Astrocyte of the cerebellum (primary cell): ENCODE measurements around the gene COL25A1.

ENCODE experiments used
- DNase-seq: peaks from one replicate; pipeline ENCODE4 v3.0.0-alpha.2; 2011; ENCODE audit warnings: low read depth
- H3K4me3 ChIP-seq: 2 replicates; pipeline ENCODE4 v1.5.1; 2011; ENCODE audit warnings: mild to moderate bottlenecking, low read depth, low read length, moderate library complexity
- in situ Hi-C: cut with HindIII; loops from 2 replicates; pipeline ENCODE4 v1.10.0; 2017; ENCODE audit warnings: low sequenced_read_pairs
- TF ChIP-seq, protein P1 (sequence below): IDR thresholded peaks from 2 replicates; pipeline ENCODE4 v1.5.1; 2012; ENCODE audit warnings: low read length, low read depth, moderate library complexity, mild to moderate bottlenecking; ENCODE audit errors: missing control alignments

The COL25A1 gene

DNA sequence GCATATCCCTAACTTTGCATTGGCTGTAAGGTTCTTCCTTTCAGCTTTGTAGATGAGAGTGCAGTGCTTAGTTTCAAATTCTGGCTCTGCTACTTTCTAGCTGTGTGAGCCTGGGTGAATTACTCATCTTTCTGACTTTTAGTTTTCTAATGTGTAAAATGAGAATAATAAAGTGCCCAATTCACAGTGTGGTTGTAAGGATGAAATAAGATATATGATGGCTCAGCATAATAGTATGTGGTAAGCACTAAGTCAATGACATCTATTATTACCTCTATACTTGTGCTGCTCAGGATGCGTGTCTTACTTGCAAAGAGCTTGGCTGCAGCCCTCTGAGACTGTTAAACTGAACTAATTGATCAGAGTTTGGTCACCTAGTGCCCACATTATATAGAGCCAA, 509.0 kb downstream of the COL25A1 start:
- in situ Hi-C loops, result no loop called here

DNA sequence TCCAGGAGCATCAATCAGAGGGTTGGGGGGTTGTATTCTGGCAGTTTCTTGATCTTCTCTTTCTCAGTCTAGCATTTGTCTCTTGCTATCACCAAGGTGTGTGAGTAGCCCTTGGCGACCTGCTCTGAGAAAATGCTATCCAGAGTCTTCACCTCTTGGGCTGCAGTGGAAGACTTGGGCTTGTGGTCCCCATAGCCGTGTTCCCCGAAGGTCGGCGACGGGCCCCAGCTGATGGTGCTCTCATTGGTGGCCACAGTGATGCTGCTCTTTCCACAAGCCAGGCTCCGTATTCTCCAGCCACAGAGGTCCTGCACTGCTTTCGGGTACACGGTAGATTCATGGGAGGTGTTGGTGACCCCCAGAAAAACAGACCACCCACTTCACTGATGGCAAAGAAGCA, 513.7 kb downstream of the COL25A1 start:
- in situ Hi-C loops, result no loop called here

More for the DNA sequence above, 509.0 kb downstream of the COL25A1 start:
- no peak overlapping the region for H3K4me3 ChIP-seq
- TF ChIP-seq, protein P1, sequence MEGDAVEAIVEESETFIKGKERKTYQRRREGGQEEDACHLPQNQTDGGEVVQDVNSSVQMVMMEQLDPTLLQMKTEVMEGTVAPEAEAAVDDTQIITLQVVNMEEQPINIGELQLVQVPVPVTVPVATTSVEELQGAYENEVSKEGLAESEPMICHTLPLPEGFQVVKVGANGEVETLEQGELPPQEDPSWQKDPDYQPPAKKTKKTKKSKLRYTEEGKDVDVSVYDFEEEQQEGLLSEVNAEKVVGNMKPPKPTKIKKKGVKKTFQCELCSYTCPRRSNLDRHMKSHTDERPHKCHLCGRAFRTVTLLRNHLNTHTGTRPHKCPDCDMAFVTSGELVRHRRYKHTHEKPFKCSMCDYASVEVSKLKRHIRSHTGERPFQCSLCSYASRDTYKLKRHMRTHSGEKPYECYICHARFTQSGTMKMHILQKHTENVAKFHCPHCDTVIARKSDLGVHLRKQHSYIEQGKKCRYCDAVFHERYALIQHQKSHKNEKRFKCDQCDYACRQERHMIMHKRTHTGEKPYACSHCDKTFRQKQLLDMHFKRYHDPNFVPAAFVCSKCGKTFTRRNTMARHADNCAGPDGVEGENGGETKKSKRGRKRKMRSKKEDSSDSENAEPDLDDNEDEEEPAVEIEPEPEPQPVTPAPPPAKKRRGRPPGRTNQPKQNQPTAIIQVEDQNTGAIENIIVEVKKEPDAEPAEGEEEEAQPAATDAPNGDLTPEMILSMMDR, result no peak
- no peak for DNase-seq

DNA sequence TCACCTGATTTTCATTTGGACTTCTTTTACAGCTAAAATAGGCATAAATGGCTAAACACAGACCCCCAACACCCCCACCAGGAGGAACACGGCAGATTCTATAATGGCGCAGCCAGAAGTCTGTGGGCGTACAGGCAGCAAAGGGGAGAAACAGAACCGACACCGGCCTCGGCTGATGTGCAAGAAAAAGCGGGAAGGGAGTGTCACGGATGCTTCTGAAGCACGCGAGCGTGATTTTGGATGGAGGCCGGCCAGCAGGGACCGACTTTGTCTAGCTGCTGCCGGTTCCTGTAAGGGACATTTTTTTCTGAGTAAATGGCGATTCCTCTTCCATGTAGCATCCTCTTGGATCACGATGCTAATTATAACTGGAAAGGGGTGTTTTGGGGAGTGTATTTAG, 514.7 kb downstream of the COL25A1 start:
- no peak for DNase-seq
- no peak overlapping the region for H3K4me3 ChIP-seq
- TF ChIP-seq, protein P1, result no peak
- in situ Hi-C loops, result no loop called here

More for the DNA sequence above, 513.7 kb downstream of the COL25A1 start:
- DNase-seq, result no peak
- no peak overlapping the region for H3K4me3 ChIP-seq
- TF ChIP-seq, protein P1, result no peak

DNA sequence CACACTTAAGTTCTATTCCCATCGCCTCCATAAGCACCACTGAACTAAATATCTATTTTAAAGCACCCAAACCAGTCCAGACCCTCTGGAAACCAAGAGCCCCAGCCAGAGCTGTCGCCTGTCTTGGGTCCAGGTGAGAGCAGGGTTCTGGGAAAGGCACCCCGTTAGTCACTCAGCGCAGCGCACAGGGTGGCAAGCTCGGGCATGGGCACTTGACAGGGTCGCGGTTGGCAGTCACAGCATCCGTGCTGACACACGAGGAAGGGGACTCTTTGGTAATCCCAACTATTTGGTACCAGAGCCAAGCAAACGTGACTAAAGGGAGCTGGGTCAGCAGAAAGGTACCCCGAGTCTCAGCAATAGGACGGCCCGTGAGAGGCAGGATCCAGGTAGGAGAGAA, 515.4 kb downstream of the COL25A1 start:
- DNase-seq, result no peak
- H3K4me3 ChIP-seq, result no peak overlapping the region
- TF ChIP-seq, protein P1, result no peak
- in situ Hi-C loops, result no loop called here

DNA sequence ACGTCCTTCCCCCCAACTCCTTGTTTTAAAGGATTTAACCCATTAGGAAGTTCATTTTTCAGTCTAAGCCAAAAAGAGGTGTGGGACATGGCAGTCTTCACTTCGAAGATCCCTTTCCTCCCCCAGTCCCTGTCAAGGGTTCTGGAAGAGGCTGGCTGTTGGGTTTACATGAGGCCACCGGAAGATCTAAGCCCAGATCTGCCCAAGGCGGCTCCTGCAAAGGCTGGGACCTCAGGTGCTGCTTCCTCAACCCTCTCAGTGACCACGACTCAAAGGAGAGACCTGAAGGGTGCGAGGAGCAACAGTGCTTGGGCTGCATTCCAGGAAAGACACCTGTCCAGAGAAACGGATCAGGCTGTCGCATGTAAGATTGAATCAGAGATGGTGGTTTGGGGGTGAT, 516.1 kb downstream of the COL25A1 start:
- TF ChIP-seq, protein P1, result no peak
- H3K4me3 ChIP-seq, result no peak overlapping the region
- no peak for DNase-seq
- in situ Hi-C loops, result no loop called here

DNA sequence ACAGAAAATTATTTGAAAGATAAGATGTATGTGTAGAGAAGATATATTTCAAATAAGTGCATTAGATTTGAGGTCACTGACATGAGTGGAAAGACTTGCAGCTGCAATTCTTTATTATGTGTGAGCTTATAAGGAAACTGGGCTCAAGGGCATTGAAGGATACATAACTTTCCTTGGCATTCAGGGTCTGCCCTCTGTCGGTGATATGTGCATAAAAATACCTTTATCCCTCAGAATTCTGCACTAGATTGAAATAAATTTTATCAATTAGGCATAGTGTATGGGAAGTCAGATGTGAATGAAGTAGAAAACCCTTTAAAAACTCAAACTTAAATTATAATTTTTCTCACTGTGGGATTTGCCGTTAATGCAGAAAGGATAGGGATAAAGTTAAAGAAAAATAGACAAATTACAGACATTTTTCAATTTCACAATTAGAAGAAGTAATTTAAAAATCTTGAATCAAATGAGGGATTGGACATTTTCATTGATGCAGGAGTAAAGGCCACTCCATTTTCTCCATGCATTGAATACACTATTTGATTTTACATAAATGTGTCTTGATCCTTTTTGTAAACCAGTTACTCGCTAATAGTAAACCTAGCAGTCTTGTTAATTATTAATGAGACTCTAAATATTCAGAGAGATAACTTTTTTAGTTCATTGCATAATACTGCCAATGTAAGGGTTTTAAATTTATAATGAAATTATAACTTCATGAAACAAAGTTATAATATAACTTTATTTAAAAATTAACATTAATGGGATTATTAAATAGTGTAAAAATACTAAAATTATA, 518.6 kb downstream of the COL25A1 start:
- in situ Hi-C loops, result no loop called here
- peak; percentile 6 for DNase-seq
- TF ChIP-seq, protein P1, result peak; percentile 33
- no peak overlapping the region for H3K4me3 ChIP-seq

DNA sequence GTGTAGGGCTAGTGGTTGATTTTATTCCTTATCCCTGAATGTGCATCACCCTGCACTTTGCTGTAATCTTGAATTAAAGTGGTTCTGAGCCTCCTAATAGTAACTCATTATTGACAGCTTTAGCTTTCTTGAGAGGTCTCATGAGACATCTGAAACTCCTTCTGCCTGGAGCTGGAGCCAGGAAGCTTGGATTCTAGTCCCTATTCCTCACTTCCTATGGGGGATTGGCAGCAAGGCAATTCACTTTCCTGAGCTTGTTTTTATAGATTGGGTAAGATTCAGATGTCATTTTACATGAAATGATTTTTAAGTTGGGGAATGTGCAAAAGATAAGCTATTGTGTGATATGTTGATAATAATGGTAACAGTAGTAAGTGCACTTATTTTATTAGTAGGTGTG, 522.5 kb downstream of the COL25A1 start:
- TF ChIP-seq, protein P1, result no peak
- no peak overlapping the region for H3K4me3 ChIP-seq
- in situ Hi-C loops, result no loop called here
- DNase-seq, result no peak
